Neural cell (in vitro differentiated cells): Measurements from ENCODE around the gene NACC1. TPM values are rescaled to one million over a fixed set of nuclear protein-coding genes. Genes with fewer than 3 reads are reported as not detected.

Experiments
- H2AFZ ChIP-seq: fragments of 200-600, 300-800 bp; sonication (generic), shearing (Covaris generic); 2 replicates; pipeline ENCODE4 v1.6.0; 2014; ENCODE audit warnings: low read depth, mild to moderate bottlenecking, antibody characterized with exemption, low read length, moderate library complexity
- H3F3A ChIP-seq: fragments of 200-600 bp; shearing (Covaris generic); 2 replicates; pipeline ENCODE4 v1.6.1; 2016; ENCODE audit warnings: mild to moderate bottlenecking, moderate library complexity, mixed read lengths, antibody characterized with exemption, low read length; ENCODE audit not compliant: insufficient read depth, poor library complexity, severe bottlenecking
- H3K27ac ChIP-seq: fragments of 200-600, 300-800 bp; sonication (generic), shearing (Covaris generic); 2 replicates; pipeline ENCODE4 v1.5.1; 2014; ENCODE audit warnings: mild to moderate bottlenecking, low read length, moderate library complexity
- H3K27me3 ChIP-seq: fragments of 300-800, 200-600 bp; sonication (generic), shearing (Covaris generic); 2 replicates; pipeline ENCODE4 v1.6.0; 2014; ENCODE audit warnings: mild to moderate bottlenecking, low read depth, low read length, moderate library complexity; ENCODE audit not compliant: insufficient read depth
- H3K36me3 ChIP-seq: fragments of 300-800, 200-600 bp; sonication (generic), shearing (Covaris generic); 2 replicates; pipeline ENCODE4 v1.5.1; 2014; ENCODE audit warnings: mild to moderate bottlenecking, antibody characterized with exemption, low read length, moderate library complexity; ENCODE audit not compliant: insufficient read depth
- H3K4me2 ChIP-seq: fragments of 300-800, 200-600 bp; sonication (generic), shearing (Covaris generic); 2 replicates; pipeline ENCODE4 v1.6.0; 2014; ENCODE audit warnings: mild to moderate bottlenecking, low read length
- H3K4me3 ChIP-seq: fragments of 300-800, 200-600 bp; sonication (generic), shearing (Covaris generic); 2 replicates; pipeline ENCODE4 v1.5.1; 2014; ENCODE audit warnings: mild to moderate bottlenecking, low read length, moderate library complexity
- H3K79me2 ChIP-seq: fragments of 200-600 bp; shearing (Covaris generic); replicated peaks from 2 replicates; pipeline ENCODE4 v1.6.0; 2014; ENCODE audit warnings: mild to moderate bottlenecking, low read length, moderate library complexity; ENCODE audit not compliant: insufficient read depth
- H3K9ac ChIP-seq: fragments of 300-800, 200-600 bp; sonication (generic), shearing (Covaris generic); 2 replicates; pipeline ENCODE4 v1.6.1; 2016; ENCODE audit warnings: mild to moderate bottlenecking, low read length, mixed read lengths
- H3K9me2 ChIP-seq: fragments of 200-600 bp; shearing (Covaris generic); 2 replicates; pipeline ENCODE4 v1.6.1; 2016; ENCODE audit warnings: mild to moderate bottlenecking, low read length, mixed read lengths; ENCODE audit not compliant: insufficient read depth
- H3K9me3 ChIP-seq: fragments of 200-600, 300-800 bp; sonication (generic), shearing (Covaris generic); 2 replicates; pipeline ENCODE4 v1.6.1; 2016; ENCODE audit warnings: mild to moderate bottlenecking, mixed run types, low read length, moderate library complexity, mixed read lengths
- H4K20me1 ChIP-seq: fragments of 200-600 bp; shearing (Covaris generic); 2 replicates; pipeline ENCODE4 v1.6.1; 2016; ENCODE audit warnings: mild to moderate bottlenecking, mixed run types; ENCODE audit not compliant: insufficient read depth
- EP300 ChIP-seq: fragments of 450-650 bp; conservative IDR thresholded peaks from 2 replicates; pipeline ENCODE4 v1.6.1; 2014; ENCODE audit warnings: antibody characterized with exemption, mild to moderate bottlenecking, moderate library complexity; ENCODE audit not compliant: poor library complexity, severe bottlenecking
- EZH2 ChIP-seq: fragments of 200-600, 300-800 bp; shearing (Covaris generic), sonication (generic); IDR thresholded peaks from 2 replicates; pipeline ENCODE4 v1.6.1; 2014; ENCODE audit warnings: antibody characterized with exemption, low read length, borderline replicate concordance, mild to moderate bottlenecking; ENCODE audit not compliant: insufficient read depth, poor library complexity, severe bottlenecking
- MXI1 ChIP-seq: fragments of 450-650 bp; conservative IDR thresholded peaks from 2 replicates; pipeline ENCODE4 v1.6.1; 2014; ENCODE audit warnings: antibody characterized with exemption, mild to moderate bottlenecking; ENCODE audit not compliant: poor library complexity, severe bottlenecking
- POLR2AphosphoS5 ChIP-seq: IDR thresholded peaks from 2 replicates; pipeline ENCODE4 v1.6.1; 2012
- RAD21 ChIP-seq: fragments of 450-650 bp; conservative IDR thresholded peaks from 2 replicates; pipeline ENCODE4 v1.6.1; 2014; ENCODE audit warnings: antibody characterized with exemption, mild to moderate bottlenecking, moderate library complexity
- SMC3 ChIP-seq: fragments of 450-650 bp; conservative IDR thresholded peaks from 2 replicates; pipeline ENCODE4 v1.6.1; 2014; ENCODE audit warnings: antibody characterized with exemption, mild to moderate bottlenecking, moderate library complexity; ENCODE audit not compliant: poor library complexity
- TAF1 ChIP-seq: IDR thresholded peaks from 2 replicates; pipeline ENCODE4 v1.6.1; 2012; ENCODE audit warnings: low read depth
- polyA plus RNA-seq: library from polyadenylated mRNA; depleted of rRNA; stranded (reverse); fragments of >200 nt; gene quantifications from 2 replicates; pipeline ENCODE4 v1.2.3, GENCODE V29; 2014
- TF ChIP-seq, protein P1 (sequence below): fragments of 450-650 bp; IDR thresholded peaks from 2 replicates; pipeline ENCODE4 v1.5.1; 2014; ENCODE audit warnings: antibody characterized with exemption, mild to moderate bottlenecking, moderate library complexity; ENCODE audit not compliant: poor library complexity, severe bottlenecking
- TF ChIP-seq, protein P2 (sequence below): IDR thresholded peaks from 2 replicates; pipeline ENCODE4 v1.6.1; 2012; ENCODE audit warnings: borderline replicate concordance

Gene NACC1
- polyA plus RNA-seq, 1 donor from 2014 or later, result 16.1 TPM

GRCh38 chr19:13112555-13112954 lies 5.5 kb upstream of the NACC1 start:
- no peaks in the 10 kb centered on the region for H3F3A ChIP-seq
- H3K9me2 ChIP-seq, result no peaks in the 10 kb centered on the region
- H4K20me1 ChIP-seq, result no peaks in the 10 kb centered on the region
- TF ChIP-seq MXI1, result no peak
- no peak for TF ChIP-seq RAD21
- TF ChIP-seq, protein P1, sequence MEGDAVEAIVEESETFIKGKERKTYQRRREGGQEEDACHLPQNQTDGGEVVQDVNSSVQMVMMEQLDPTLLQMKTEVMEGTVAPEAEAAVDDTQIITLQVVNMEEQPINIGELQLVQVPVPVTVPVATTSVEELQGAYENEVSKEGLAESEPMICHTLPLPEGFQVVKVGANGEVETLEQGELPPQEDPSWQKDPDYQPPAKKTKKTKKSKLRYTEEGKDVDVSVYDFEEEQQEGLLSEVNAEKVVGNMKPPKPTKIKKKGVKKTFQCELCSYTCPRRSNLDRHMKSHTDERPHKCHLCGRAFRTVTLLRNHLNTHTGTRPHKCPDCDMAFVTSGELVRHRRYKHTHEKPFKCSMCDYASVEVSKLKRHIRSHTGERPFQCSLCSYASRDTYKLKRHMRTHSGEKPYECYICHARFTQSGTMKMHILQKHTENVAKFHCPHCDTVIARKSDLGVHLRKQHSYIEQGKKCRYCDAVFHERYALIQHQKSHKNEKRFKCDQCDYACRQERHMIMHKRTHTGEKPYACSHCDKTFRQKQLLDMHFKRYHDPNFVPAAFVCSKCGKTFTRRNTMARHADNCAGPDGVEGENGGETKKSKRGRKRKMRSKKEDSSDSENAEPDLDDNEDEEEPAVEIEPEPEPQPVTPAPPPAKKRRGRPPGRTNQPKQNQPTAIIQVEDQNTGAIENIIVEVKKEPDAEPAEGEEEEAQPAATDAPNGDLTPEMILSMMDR, result no peak
- no peak for TF ChIP-seq POLR2AphosphoS5
- no peaks in the 10 kb centered on the region for H3K9me3 ChIP-seq
- H3K27me3 ChIP-seq, result no peaks in the 10 kb centered on the region
- H2AFZ ChIP-seq, result no peak overlapping the region
- H3K36me3 ChIP-seq, result no peaks in the 10 kb centered on the region
- H3K4me3 ChIP-seq, result no peak overlapping the region
- H3K79me2 ChIP-seq, result peaks cover 8% of the 10 kb centered on the region
- no peak overlapping the region for H3K27ac ChIP-seq
- H3K4me2 ChIP-seq, result no peak overlapping the region
- H3K9ac ChIP-seq, result no peak overlapping the region

DNA sequence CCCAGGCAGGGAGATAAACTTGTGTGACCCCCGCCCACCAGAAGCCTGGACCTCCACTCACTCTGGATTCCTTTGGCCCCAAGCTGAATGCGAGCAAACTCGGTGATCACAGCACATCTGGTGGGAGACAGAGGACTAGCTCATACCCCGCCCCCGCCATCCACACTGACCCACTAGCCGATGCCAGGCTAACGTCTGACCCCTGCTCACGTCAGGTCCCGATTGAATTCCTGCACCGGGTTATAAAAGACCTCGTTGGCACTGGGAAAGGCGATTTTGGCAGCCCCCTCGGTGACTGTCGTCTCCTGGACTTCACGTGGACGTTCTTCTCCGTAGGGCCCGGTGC lies 2.2 kb upstream of the NACC1 start:
- Histone ChIP-seq H3K9me3 (no peaks in the 10 kb centered on the region), H3K9me2 (no peaks in the 10 kb centered on the region), H3K4me2 (peak overlapping the region; percentile 78), H4K20me1 (no peaks in the 10 kb centered on the region), H3K9ac (peak overlapping the region; percentile 74), H3K27me3 (no peaks in the 10 kb centered on the region), H3K79me2 (peaks cover 34% of the 10 kb centered on the region), H2AFZ (peak overlapping the region; percentile 63), H3K36me3 (no peaks in the 10 kb centered on the region), H3K4me3 (peak overlapping the region; percentile 94), H3F3A (no peaks in the 10 kb centered on the region), H3K27ac (peak overlapping the region; percentile 15)
- TF ChIP-seq, protein P2, sequence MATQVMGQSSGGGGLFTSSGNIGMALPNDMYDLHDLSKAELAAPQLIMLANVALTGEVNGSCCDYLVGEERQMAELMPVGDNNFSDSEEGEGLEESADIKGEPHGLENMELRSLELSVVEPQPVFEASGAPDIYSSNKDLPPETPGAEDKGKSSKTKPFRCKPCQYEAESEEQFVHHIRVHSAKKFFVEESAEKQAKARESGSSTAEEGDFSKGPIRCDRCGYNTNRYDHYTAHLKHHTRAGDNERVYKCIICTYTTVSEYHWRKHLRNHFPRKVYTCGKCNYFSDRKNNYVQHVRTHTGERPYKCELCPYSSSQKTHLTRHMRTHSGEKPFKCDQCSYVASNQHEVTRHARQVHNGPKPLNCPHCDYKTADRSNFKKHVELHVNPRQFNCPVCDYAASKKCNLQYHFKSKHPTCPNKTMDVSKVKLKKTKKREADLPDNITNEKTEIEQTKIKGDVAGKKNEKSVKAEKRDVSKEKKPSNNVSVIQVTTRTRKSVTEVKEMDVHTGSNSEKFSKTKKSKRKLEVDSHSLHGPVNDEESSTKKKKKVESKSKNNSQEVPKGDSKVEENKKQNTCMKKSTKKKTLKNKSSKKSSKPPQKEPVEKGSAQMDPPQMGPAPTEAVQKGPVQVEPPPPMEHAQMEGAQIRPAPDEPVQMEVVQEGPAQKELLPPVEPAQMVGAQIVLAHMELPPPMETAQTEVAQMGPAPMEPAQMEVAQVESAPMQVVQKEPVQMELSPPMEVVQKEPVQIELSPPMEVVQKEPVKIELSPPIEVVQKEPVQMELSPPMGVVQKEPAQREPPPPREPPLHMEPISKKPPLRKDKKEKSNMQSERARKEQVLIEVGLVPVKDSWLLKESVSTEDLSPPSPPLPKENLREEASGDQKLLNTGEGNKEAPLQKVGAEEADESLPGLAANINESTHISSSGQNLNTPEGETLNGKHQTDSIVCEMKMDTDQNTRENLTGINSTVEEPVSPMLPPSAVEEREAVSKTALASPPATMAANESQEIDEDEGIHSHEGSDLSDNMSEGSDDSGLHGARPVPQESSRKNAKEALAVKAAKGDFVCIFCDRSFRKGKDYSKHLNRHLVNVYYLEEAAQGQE, result no peak
- TF ChIP-seq SMC3 (no peak), POLR2AphosphoS5 (no peak), EZH2 (no peak), TAF1 (no peak), MXI1 (no peak), RAD21 (no peak), EP300 (no peak)
- TF ChIP-seq, protein P1, result no peak
